Measurements from ENCODE around the gene LRRC61. TPM values are rescaled to one million over a fixed set of nuclear protein-coding genes. Genes with fewer than 3 reads are reported as not detected.
"Not testable (repeated sequence)": the region's sequence is repeated elsewhere in the genome, so short reads cannot be mapped to it uniquely, and the experiment has no call there.

The LRRC61 gene
- total and polyA plus RNA-seq, 2 of the 13 experiments (the other 11 are each of a cell fraction or from before 2014, with no cell fraction given): 33.0 to 34.8 TPM

- H3K4me1 ChIP-seq (ENCODE audit: insufficient read depth, low read length); H3K4me2 ChIP-seq (ENCODE audit: low read depth, low read length); H3K9ac ChIP-seq (ENCODE audit: insufficient read depth, low read depth, low read length); H3K4me3 ChIP-seq (replicated peaks in 1 of 3; ENCODE audit: insufficient read depth in 1 of 3, low read depth in 2 of 3, low read length in 3 of 3); POLR2A ChIA-PET; H4K20me1 ChIP-seq (ENCODE audit: insufficient read depth, low read length); H3K27ac ChIP-seq (ENCODE audit: extremely low read length, insufficient read depth, low read length); intact Hi-C loops (cut with micrococcal nuclease; ENCODE audit: unreplicated experiment); H2AFZ ChIP-seq (ENCODE audit: low read length); H3K27me3 ChIP-seq (ENCODE audit: control insufficient read depth in 1 of 2, insufficient read depth in 2 of 2, low read length in 2 of 2); H3K79me2 ChIP-seq (ENCODE audit: insufficient read depth, low read length); BruUV-seq (replicated peaks); H3K9me3 ChIP-seq (ENCODE audit: low read length); H3K36me3 ChIP-seq (replicated peaks in 1 of 2; ENCODE audit: control insufficient read depth in 1 of 2, insufficient read depth in 2 of 2, low read length in 2 of 2): not testable (repeated sequence)
- DNase-seq (ENCODE audit: low spot score): peak; percentile 30
- in situ Hi-C loops (cut with HindIII; ENCODE audit: extremely low pct_ligation_motif_present, low pct_unique_long_range_greater_than_20kb): loop anchor here (25.0 kb wide), 1 partner anchor 486 kb away; no protein-coding TSS in a partner anchor
- peak; percentile 12 for FAIRE-seq
- WGBS (ENCODE audit: low lambda C conversion rate): 24% methylated on average over 4 of the region's 6 CpGs
- CTCF ChIA-PET (ENCODE audit: low intra/inter-chr PET ratio, low total read pairs): interaction anchor here (1.1 to 1.3 kb wide), 2 partner anchors 393 to 415 kb away, joined by 4 read pairs; no protein-coding TSS in a partner anchor
- peak; percentile 83 for TF ChIP-seq STAG1 (CRISPR knock-in tag; IDR thresholded peaks at IDR 0.05)
- TF ChIP-seq SMC3 (IDR thresholded peaks at IDR 0.05; ENCODE audit: low read length): peak; percentile 62
- TF ChIP-seq, protein P1, sequence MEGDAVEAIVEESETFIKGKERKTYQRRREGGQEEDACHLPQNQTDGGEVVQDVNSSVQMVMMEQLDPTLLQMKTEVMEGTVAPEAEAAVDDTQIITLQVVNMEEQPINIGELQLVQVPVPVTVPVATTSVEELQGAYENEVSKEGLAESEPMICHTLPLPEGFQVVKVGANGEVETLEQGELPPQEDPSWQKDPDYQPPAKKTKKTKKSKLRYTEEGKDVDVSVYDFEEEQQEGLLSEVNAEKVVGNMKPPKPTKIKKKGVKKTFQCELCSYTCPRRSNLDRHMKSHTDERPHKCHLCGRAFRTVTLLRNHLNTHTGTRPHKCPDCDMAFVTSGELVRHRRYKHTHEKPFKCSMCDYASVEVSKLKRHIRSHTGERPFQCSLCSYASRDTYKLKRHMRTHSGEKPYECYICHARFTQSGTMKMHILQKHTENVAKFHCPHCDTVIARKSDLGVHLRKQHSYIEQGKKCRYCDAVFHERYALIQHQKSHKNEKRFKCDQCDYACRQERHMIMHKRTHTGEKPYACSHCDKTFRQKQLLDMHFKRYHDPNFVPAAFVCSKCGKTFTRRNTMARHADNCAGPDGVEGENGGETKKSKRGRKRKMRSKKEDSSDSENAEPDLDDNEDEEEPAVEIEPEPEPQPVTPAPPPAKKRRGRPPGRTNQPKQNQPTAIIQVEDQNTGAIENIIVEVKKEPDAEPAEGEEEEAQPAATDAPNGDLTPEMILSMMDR (CRISPR knock-in tag; IDR thresholded peaks at IDR 0.05): peak; percentile 75
- TF ChIP-seq RAD21 (CRISPR knock-in tag; IDR thresholded peaks at IDR 0.05): peak; percentile 68; the same call in 1 of the 2 replicates
- peak; percentile 77 for ATAC-seq
Observed at GRCh38 chr7:150276132-150276695, 46.9 kb upstream of the LRRC61 start.

- H3K36me3 ChIP-seq (replicated peaks in 1 of 2; ENCODE audit: control insufficient read depth in 1 of 2, insufficient read depth in 2 of 2, low read length in 2 of 2); H3K4me1 ChIP-seq (ENCODE audit: insufficient read depth, low read length); FAIRE-seq; H3K4me3 ChIP-seq (replicated peaks in 1 of 3; ENCODE audit: insufficient read depth in 1 of 3, low read depth in 2 of 3, low read length in 3 of 3); DNase-seq (ENCODE audit: low spot score); BruUV-seq (replicated peaks); H4K20me1 ChIP-seq (ENCODE audit: insufficient read depth, low read length); ATAC-seq; H3K9me3 ChIP-seq (ENCODE audit: low read length); H3K27me3 ChIP-seq (ENCODE audit: control insufficient read depth in 1 of 2, insufficient read depth in 2 of 2, low read length in 2 of 2); POLR2A ChIA-PET; CTCF ChIA-PET (ENCODE audit: low intra/inter-chr PET ratio, low total read pairs); H3K9ac ChIP-seq (ENCODE audit: insufficient read depth, low read depth, low read length); H3K27ac ChIP-seq (ENCODE audit: extremely low read length, insufficient read depth, low read length); H3K79me2 ChIP-seq (ENCODE audit: insufficient read depth, low read length); H3K4me2 ChIP-seq (ENCODE audit: low read depth, low read length); H2AFZ ChIP-seq (ENCODE audit: low read length); intact Hi-C loops (cut with micrococcal nuclease; ENCODE audit: unreplicated experiment): not testable (repeated sequence)
- 94% methylated on average over 3 of the region's 11 CpGs for WGBS (ENCODE audit: low lambda C conversion rate)
- in situ Hi-C loops (cut with HindIII; ENCODE audit: extremely low pct_ligation_motif_present, low pct_unique_long_range_greater_than_20kb): loop anchor here (25.0 kb wide), 1 partner anchor 484 kb away; no protein-coding TSS in a partner anchor
Observed at GRCh38 chr7:150278383-150278782, 44.8 kb upstream of the LRRC61 start.

DNA sequence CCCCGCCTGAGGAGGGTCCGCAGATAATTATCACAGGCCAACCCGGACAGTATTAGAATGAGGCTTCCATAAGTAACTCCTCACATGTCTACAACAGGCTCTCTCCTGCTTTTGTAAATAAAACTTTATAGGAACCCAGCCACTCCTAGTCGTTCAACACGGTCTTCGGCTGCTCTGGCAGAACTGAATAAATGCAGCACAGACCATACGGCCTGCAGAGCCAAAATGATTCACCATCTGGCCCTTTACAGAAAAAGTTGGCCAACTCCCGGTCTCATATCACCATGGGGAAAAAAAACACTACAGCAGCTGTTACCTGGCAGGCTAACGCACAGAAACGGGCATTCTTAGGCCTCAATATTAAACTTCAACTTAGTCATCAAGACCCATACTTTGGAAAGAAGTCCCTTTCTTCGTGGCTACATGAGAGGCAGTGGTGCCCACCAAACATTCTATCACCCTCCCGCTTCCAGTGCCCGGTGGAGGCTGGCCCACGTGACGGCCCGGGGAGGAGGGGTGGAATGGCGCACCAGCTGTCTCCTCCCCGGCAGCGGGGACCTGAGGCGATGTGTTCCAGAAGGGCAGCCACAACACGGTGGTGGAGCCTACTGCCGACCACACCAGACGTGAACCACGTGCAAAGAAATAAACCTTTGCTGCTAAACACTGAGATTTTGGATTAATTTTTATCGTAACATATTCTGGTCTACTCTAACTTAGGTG lies 41.3 kb upstream of the LRRC61 start:
- in situ Hi-C loops (cut with HindIII; ENCODE audit: extremely low pct_ligation_motif_present, low pct_unique_long_range_greater_than_20kb): loop anchor here (25.0 kb wide), 1 partner anchor 480 kb away; no protein-coding TSS in a partner anchor
- H3K4me3 ChIP-seq (replicated peaks in 1 of 3; ENCODE audit: insufficient read depth in 1 of 3, low read depth in 2 of 3, low read length in 3 of 3); BruUV-seq (replicated peaks); H3K9me3 ChIP-seq (ENCODE audit: low read length); H3K27me3 ChIP-seq (ENCODE audit: control insufficient read depth in 1 of 2, insufficient read depth in 2 of 2, low read length in 2 of 2); FAIRE-seq; H3K4me2 ChIP-seq (ENCODE audit: low read depth, low read length); H3K79me2 ChIP-seq (ENCODE audit: insufficient read depth, low read length); H3K9ac ChIP-seq (ENCODE audit: insufficient read depth, low read depth, low read length); CTCF ChIA-PET (ENCODE audit: low intra/inter-chr PET ratio, low total read pairs); DNase-seq (ENCODE audit: low spot score); H3K27ac ChIP-seq (ENCODE audit: extremely low read length, insufficient read depth, low read length); H4K20me1 ChIP-seq (ENCODE audit: insufficient read depth, low read length); H2AFZ ChIP-seq (ENCODE audit: low read length); H3K36me3 ChIP-seq (replicated peaks in 1 of 2; ENCODE audit: control insufficient read depth in 1 of 2, insufficient read depth in 2 of 2, low read length in 2 of 2); ATAC-seq; POLR2A ChIA-PET: not testable (repeated sequence)
- intact Hi-C loops (cut with micrococcal nuclease; ENCODE audit: unreplicated experiment): loop anchor here (10.0 kb wide), 1 partner anchor 73 kb away; no protein-coding TSS in a partner anchor
- WGBS (ENCODE audit: low lambda C conversion rate): 93% methylated on average over 11 of the region's 25 CpGs
- H3K4me1 ChIP-seq (ENCODE audit: insufficient read depth, low read length): peaks cover 13% of the 10 kb centered on the region; the same call in 1 of the 2 replicates

Measured in HepG2 (cell line).